ENCODE results near the gene CRISPLD2. TPM values are rescaled to one million over a fixed set of nuclear protein-coding genes. Genes with fewer than 3 reads are reported as not detected.

Gene CRISPLD2
- total RNA-seq, 2 experiments from 2014 or later, result 2.0 to 2.6 TPM

GRCh38 chr16:84826558-84826941 is 6.8 kb downstream of the CRISPLD2 start:
- H3K4me1 Mint-ChIP-seq (ENCODE audit: low read depth), result no peaks in the 10 kb centered on the region
- H3K27me3 ChIP-seq (ENCODE audit: control insufficient read depth in 1 of 2, insufficient read depth in 2 of 2, low read length in 2 of 2), result peaks cover 0 to 14% of the 10 kb centered on the region in 2 experiments

GRCh38 chr16:84827131-84827574 is 7.4 kb downstream of the CRISPLD2 start:
- H3K4me3 Mint-ChIP-seq, result no peak overlapping the region
- H3K27ac Mint-ChIP-seq, result no peak overlapping the region
- Histone ChIP-seq H3K27me3 (ENCODE audit: control insufficient read depth in 1 of 2, insufficient read depth in 2 of 2, low read length in 2 of 2) (peaks cover 0 to 11% of the 10 kb centered on the region in 2 experiments), H3K27ac (ENCODE audit: low read depth in 1 of 2, low read length in 2 of 2) (no peak overlapping the region), H3K4me3 (ENCODE audit: low read length) (no peak overlapping the region), H3K9me3 (ENCODE audit: control insufficient read depth in 1 of 2, insufficient read depth in 1 of 2, low read length in 2 of 2) (no peaks in the 10 kb centered on the region), H3K36me3 (ENCODE audit: insufficient read depth, low read length) (no peaks in the 10 kb centered on the region), H3K4me1 (ENCODE audit: insufficient read depth, low read length) (no peaks in the 10 kb centered on the region)
- no peak for TF ChIP-seq CTCF (IDR thresholded peaks at IDR 0.05)
- ChIA-PET POLR2A (no interaction called here), CTCF (no interaction called here)
- intact Hi-C loops (cut with DNase I, micrococcal nuclease), result no loop called here
- no peaks in the 10 kb centered on the region for H3K9me3 Mint-ChIP-seq
- DNase-seq, result no peak
- peaks cover 20% of the 10 kb centered on the region for H3K27me3 Mint-ChIP-seq
- H3K36me3 Mint-ChIP-seq (ENCODE audit: low read depth), result no peaks in the 10 kb centered on the region
- no peak for ATAC-seq (ENCODE audit: poor library complexity)
- H3K4me1 Mint-ChIP-seq (ENCODE audit: low read depth), result no peaks in the 10 kb centered on the region

More at GRCh38 chr16:84826558-84826941, 6.8 kb downstream of the CRISPLD2 start:
- Mint-ChIP-seq H3K9me3 (no peaks in the 10 kb centered on the region), H3K27ac (no peak overlapping the region), H3K4me3 (no peak overlapping the region), H3K36me3 (ENCODE audit: low read depth) (no peaks in the 10 kb centered on the region), H3K27me3 (peaks cover 24% of the 10 kb centered on the region)
- DNase-seq (no peak), ATAC-seq (ENCODE audit: poor library complexity) (no peak)
- H3K27ac ChIP-seq (ENCODE audit: low read depth in 1 of 2, low read length in 2 of 2), result no peak overlapping the region
- H3K36me3 ChIP-seq (ENCODE audit: insufficient read depth, low read length), result no peaks in the 10 kb centered on the region
- no peaks in the 10 kb centered on the region for H3K9me3 ChIP-seq (ENCODE audit: control insufficient read depth in 1 of 2, insufficient read depth in 1 of 2, low read length in 2 of 2)
- POLR2A ChIA-PET, result no interaction called here
- intact Hi-C loops (cut with DNase I, micrococcal nuclease), result no loop called here
- H3K4me1 ChIP-seq (ENCODE audit: insufficient read depth, low read length), result peaks cover 4% of the 10 kb centered on the region
- CTCF ChIA-PET, result no interaction called here
- TF ChIP-seq CTCF (IDR thresholded peaks at IDR 0.05), result no peak
- H3K4me3 ChIP-seq (ENCODE audit: low read length), result no peak overlapping the region

GRCh38 chr16:84827897-84828296 is 8.1 kb downstream of the CRISPLD2 start:
- TF ChIP-seq CTCF (IDR thresholded peaks at IDR 0.05), result no peak
- POLR2A ChIA-PET, result no interaction called here
- Histone ChIP-seq H3K9me3 (ENCODE audit: control insufficient read depth in 1 of 2, insufficient read depth in 1 of 2, low read length in 2 of 2) (no peaks in the 10 kb centered on the region), H3K4me1 (ENCODE audit: insufficient read depth, low read length) (no peaks in the 10 kb centered on the region), H3K27me3 (ENCODE audit: control insufficient read depth in 1 of 2, insufficient read depth in 2 of 2, low read length in 2 of 2) (peaks cover 0 to 8% of the 10 kb centered on the region in 2 experiments), H3K4me3 (ENCODE audit: low read length) (no peak overlapping the region), H3K36me3 (ENCODE audit: insufficient read depth, low read length) (no peaks in the 10 kb centered on the region), H3K27ac (ENCODE audit: low read depth in 1 of 2, low read length in 2 of 2) (no peak overlapping the region)
- H3K27ac Mint-ChIP-seq, result no peak overlapping the region
- no peaks in the 10 kb centered on the region for H3K36me3 Mint-ChIP-seq (ENCODE audit: low read depth)
- H3K4me3 Mint-ChIP-seq, result no peak overlapping the region
- no peaks in the 10 kb centered on the region for H3K9me3 Mint-ChIP-seq
- CTCF ChIA-PET, result no interaction called here
- H3K27me3 Mint-ChIP-seq, result peaks cover 17% of the 10 kb centered on the region
- intact Hi-C loops (cut with DNase I, micrococcal nuclease), result no loop called here
- no peak for DNase-seq
- no peaks in the 10 kb centered on the region for H3K4me1 Mint-ChIP-seq (ENCODE audit: low read depth)
- no peak for ATAC-seq (ENCODE audit: poor library complexity)
